Keratinocyte (primary cell): ENCODE data around the gene FRS2. TPM values are rescaled to one million over a fixed set of nuclear protein-coding genes. Genes with fewer than 3 reads are reported as not detected.

ENCODE experiments used
- DNase-seq: peaks from one replicate; pipeline ENCODE4 v3.0.0-alpha.2; 2011; ENCODE audit warnings: low read depth, missing footprints, low spot score
- FAIRE-seq: peaks from 2 replicates; lab custom pipeline; 2011; peaks lifted over from hg19 to GRCh38; lab: Jason Lieb, UNC
- H2AFZ ChIP-seq: 2 replicates; pipeline ENCODE4 v1.6.0; 2012; ENCODE audit warnings: low read length, control low read depth, inconsistent platforms; ENCODE audit not compliant: control insufficient read depth
- H3K27ac ChIP-seq: 2 replicates; pipeline ENCODE4 v1.5.1; 2011; ENCODE audit warnings: low read length; ENCODE audit not compliant: control insufficient read depth, insufficient read depth
- H3K27me3 ChIP-seq: 3 replicates; pipeline ENCODE4 v1.6.0; 2011; ENCODE audit warnings: low read length; ENCODE audit not compliant: control insufficient read depth, insufficient read depth; ENCODE audit errors: extremely low read depth
- H3K36me3 ChIP-seq, 2 experiments: 2 replicates in 1 of 2; 3 replicates in 1 of 2; pipeline ENCODE4 v1.5.1; 2011; ENCODE audit warnings: low read length in 2 of 2, mild to moderate bottlenecking in 1 of 2; ENCODE audit not compliant: control insufficient read depth in 2 of 2, insufficient read depth in 2 of 2; ENCODE audit errors: extremely low read depth in 1 of 2
- H3K4me1 ChIP-seq: 3 replicates; pipeline ENCODE4 v1.5.1; 2011; ENCODE audit warnings: low read length; ENCODE audit not compliant: control insufficient read depth, insufficient read depth; ENCODE audit errors: extremely low read depth
- H3K4me2 ChIP-seq: 3 replicates; pipeline ENCODE4 v1.6.0; 2011; ENCODE audit warnings: low read depth, low read length; ENCODE audit not compliant: control insufficient read depth, insufficient read depth; ENCODE audit errors: extremely low read depth
- H3K4me3 ChIP-seq, 3 experiments: fragments of 200-600 bp in 1 of 3; sonication (generic) in 1 of 3; 2 replicates in 2 of 3; 3 replicates in 1 of 3; pipeline ENCODE4 v1.5.1; 2011 to 2016; ENCODE audit warnings: low read length in 3 of 3, mild to moderate bottlenecking in 3 of 3, control low read depth in 2 of 3, inconsistent platforms in 1 of 3, low read depth in 1 of 3, mixed read lengths in 1 of 3, mixed run types in 1 of 3, moderate library complexity in 1 of 3; ENCODE audit not compliant: control insufficient read depth in 2 of 3, insufficient read depth in 2 of 3; ENCODE audit errors: extremely low read depth in 1 of 3
- H3K79me2 ChIP-seq: 2 replicates; pipeline ENCODE4 v1.6.0; 2012; ENCODE audit warnings: low read length; ENCODE audit not compliant: control insufficient read depth, insufficient read depth
- H3K9ac ChIP-seq: 3 replicates; pipeline ENCODE4 v1.6.0; 2011; ENCODE audit warnings: low read length; ENCODE audit not compliant: control insufficient read depth, insufficient read depth; ENCODE audit errors: extremely low read depth
- H3K9me1 ChIP-seq: 3 replicates; pipeline ENCODE4 v1.6.0; 2011; ENCODE audit warnings: low read length; ENCODE audit not compliant: control insufficient read depth, insufficient read depth; ENCODE audit errors: extremely low read depth
- H3K9me3 ChIP-seq: 2 replicates; pipeline ENCODE4 v1.5.1; 2012; ENCODE audit warnings: low read depth, low read length; ENCODE audit not compliant: control insufficient read depth
- H4K20me1 ChIP-seq: 3 replicates; pipeline ENCODE4 v1.6.0; 2011; ENCODE audit warnings: low read length; ENCODE audit not compliant: control insufficient read depth, insufficient read depth; ENCODE audit errors: extremely low read depth
- CTCF ChIP-seq, 3 experiments: IDR thresholded peaks in 1 of 3; conservative IDR thresholded peaks in 1 of 3; optimal IDR thresholded peaks in 1 of 3; 2 replicates in 2 of 3; 3 replicates in 1 of 3; pipeline versions ENCODE3 to v1.5.1; 2011; ENCODE audit warnings: low read length in 3 of 3, mild to moderate bottlenecking in 3 of 3, moderate library complexity in 2 of 3, control low read depth in 1 of 3, inconsistent platforms in 1 of 3; ENCODE audit not compliant: insufficient read depth in 2 of 3; ENCODE audit errors: extremely low read depth in 1 of 3
- EZH2 ChIP-seq: IDR thresholded peaks from one replicate; pipeline ENCODE4 v1.6.1; 2012; ENCODE audit warnings: inconsistent platforms, mild to moderate bottlenecking, low read length, moderate library complexity
- dilution Hi-C: fragments of 300-500 bp; cut with MboI; formaldehyde crosslinking; loops from one replicate; pipeline ENCODE4 v1.7.0; 2020; ENCODE audit warnings: low sequenced_read_pairs; ENCODE audit not compliant: extremely low pct_ligation_motif_present
- polyA plus RNA-seq, 5 experiments: library from polyadenylated mRNA; depleted of rRNA in 3 of 5; stranded (reverse) in 3 of 5; stranded (forward) in 1 of 5; unstranded in 1 of 5; fragments of >200 nt; gene quantifications; 1 replicate in 1 of 5; 2 replicates in 3 of 5; 3 replicates in 1 of 5; pipeline versions ENCODE4 v1.2.1 to v1.2.3, GENCODE V29; 2011 to 2012; ENCODE audit warnings: missing spikeins in 2 of 5, low read depth in 1 of 5, low replicate concordance in 1 of 5

The FRS2 gene
- polyA plus RNA-seq, 1 donor (not counting 4 experiments of a cell fraction or from before 2014, with no cell fraction given), result 28.6 TPM

- Histone ChIP-seq H2AFZ (no peak overlapping the region), H3K4me1 (peaks cover 21% of the 10 kb centered on the region), H3K36me3 (peaks cover 0 to 2% of the 10 kb centered on the region in 2 experiments), H3K9me1 (no peaks in the 10 kb centered on the region), H3K4me2 (no peak overlapping the region), H3K9ac (no peak overlapping the region), H3K79me2 (peaks cover 58% of the 10 kb centered on the region), H3K27ac (peak overlapping the region; percentile 74), H3K9me3 (no peaks in the 10 kb centered on the region), H3K4me3 (no peak overlapping the region), H3K27me3 (no peaks in the 10 kb centered on the region), H4K20me1 (peaks cover 3% of the 10 kb centered on the region)
- DNase-seq (no peak), FAIRE-seq (no peak)
- TF ChIP-seq CTCF (optimal IDR thresholded peaks at IDR 0.05 in 1 of 3, IDR thresholded peaks at IDR 0.05 in 1 of 3, conservative IDR thresholded peaks at IDR 0.05 in 1 of 3; ENCODE audit: extremely low read depth in 1 of 3, insufficient read depth in 2 of 3, low read length in 3 of 3) (no peak), EZH2 (no peak)
- dilution Hi-C loops, result no loop called here
These were observed 58.8 kb downstream of the FRS2 start for GRCh38 chr12:69529021-69529420.

- no peak for FAIRE-seq
- Histone ChIP-seq H2AFZ (no peak overlapping the region), H3K36me3 (peaks cover 0 to 4% of the 10 kb centered on the region in 2 experiments), H3K9me1 (no peaks in the 10 kb centered on the region), H3K4me3 (no peak overlapping the region), H4K20me1 (no peaks in the 10 kb centered on the region), H3K79me2 (peaks cover 38% of the 10 kb centered on the region), H3K27ac (peak overlapping the region; percentile 83), H3K27me3 (no peaks in the 10 kb centered on the region), H3K9me3 (no peaks in the 10 kb centered on the region), H3K4me1 (peaks cover 14% of the 10 kb centered on the region), H3K4me2 (no peak overlapping the region), H3K9ac (no peak overlapping the region)
- TF ChIP-seq EZH2 (no peak), CTCF (optimal IDR thresholded peaks at IDR 0.05 in 1 of 3, IDR thresholded peaks at IDR 0.05 in 1 of 3, conservative IDR thresholded peaks at IDR 0.05 in 1 of 3; ENCODE audit: extremely low read depth in 1 of 3, insufficient read depth in 2 of 3, low read length in 3 of 3) (no peak)
- no peak for DNase-seq
- dilution Hi-C loops, result no loop called here
These were observed 63.7 kb downstream of the FRS2 start for GRCh38 chr12:69533844-69534243.
